BE2C (cell line): ENCODE results near the gene PDZRN4.

Experiments
- DNase-seq: peaks from one replicate; pipeline ENCODE4 v3.0.0-alpha.2; 2020
- H3K27me3 ChIP-seq: fragments of 250-450 bp; sonication (Bioruptor Pico); 2 replicates; pipeline ENCODE4 v1.5.1; 2020; ENCODE audit warnings: mild to moderate bottlenecking
- H3K36me3 ChIP-seq: fragments of 250-450 bp; sonication (Bioruptor Pico); 2 replicates; pipeline ENCODE4 v1.5.1; 2020; ENCODE audit warnings: mild to moderate bottlenecking
- H3K4me1 ChIP-seq: fragments of 250-450 bp; sonication (Bioruptor Pico); 2 replicates; pipeline ENCODE4 v1.5.1; 2020
- H3K4me3 ChIP-seq: 2 replicates; pipeline ENCODE4 v1.5.1; 2011; ENCODE audit warnings: low read depth, low read length
- H3K9me3 ChIP-seq: fragments of 250-450 bp; sonication (Bioruptor Pico); 2 replicates; pipeline ENCODE4 v1.5.1; 2020
- CTCF ChIP-seq: IDR thresholded peaks from 2 replicates; pipeline ENCODE4 v1.5.1; 2012; ENCODE audit warnings: mild to moderate bottlenecking, low read depth, low read length

The PDZRN4 gene

GRCh38 chr12:41497409-41497808, 309.3 kb downstream of the PDZRN4 start:
- no peaks in the 10 kb centered on the region for H3K4me1 ChIP-seq
- no peak for TF ChIP-seq CTCF
- no peak overlapping the region for H3K4me3 ChIP-seq

GRCh38 chr12:41504976-41505375, 316.9 kb downstream of the PDZRN4 start:
- no peak for DNase-seq
- Histone ChIP-seq H3K27me3 (no peaks in the 10 kb centered on the region), H3K9me3 (no peaks in the 10 kb centered on the region), H3K4me1 (no peaks in the 10 kb centered on the region), H3K4me3 (no peak overlapping the region), H3K36me3 (no peaks in the 10 kb centered on the region)
- TF ChIP-seq CTCF = no peak

More at GRCh38 chr12:41497409-41497808, 309.3 kb downstream of the PDZRN4 start:
- no peaks in the 10 kb centered on the region for H3K27me3 ChIP-seq
- H3K9me3 ChIP-seq = no peaks in the 10 kb centered on the region
- H3K36me3 ChIP-seq = no peaks in the 10 kb centered on the region
- no peak for DNase-seq

GRCh38 chr12:41507286-41507685, 319.2 kb downstream of the PDZRN4 start:
- H3K4me1 ChIP-seq = no peaks in the 10 kb centered on the region
- TF ChIP-seq CTCF = no peak
- H3K36me3 ChIP-seq = no peaks in the 10 kb centered on the region
- no peaks in the 10 kb centered on the region for H3K27me3 ChIP-seq
- H3K9me3 ChIP-seq = no peaks in the 10 kb centered on the region
- DNase-seq = no peak
- no peak overlapping the region for H3K4me3 ChIP-seq

- DNase-seq = no peak
- no peaks in the 10 kb centered on the region for H3K27me3 ChIP-seq
- no peaks in the 10 kb centered on the region for H3K9me3 ChIP-seq
- H3K4me3 ChIP-seq = no peak overlapping the region
- no peaks in the 10 kb centered on the region for H3K36me3 ChIP-seq
- TF ChIP-seq CTCF = no peak
- no peaks in the 10 kb centered on the region for H3K4me1 ChIP-seq
Observed at GRCh38 chr12:41509271-41510055, 321.3 kb downstream of the PDZRN4 start.

- Histone ChIP-seq H3K9me3 (no peaks in the 10 kb centered on the region), H3K36me3 (no peaks in the 10 kb centered on the region), H3K4me3 (no peak overlapping the region), H3K27me3 (no peaks in the 10 kb centered on the region), H3K4me1 (no peaks in the 10 kb centered on the region)
- no peak for TF ChIP-seq CTCF
- DNase-seq = no peak
Observed at GRCh38 chr12:41510470-41510869, 322.4 kb downstream of the PDZRN4 start.

- Histone ChIP-seq H3K4me3 (no peak overlapping the region), H3K36me3 (no peaks in the 10 kb centered on the region), H3K27me3 (no peaks in the 10 kb centered on the region), H3K9me3 (no peaks in the 10 kb centered on the region), H3K4me1 (no peaks in the 10 kb centered on the region)
- TF ChIP-seq CTCF = no peak
- no peak for DNase-seq
Observed at GRCh38 chr12:41511247-41511646, 323.1 kb downstream of the PDZRN4 start.
